Transverse colon (tissue), 4 donors: ENCODE data around the gene KBTBD4. TPM values are rescaled to one million over a fixed set of nuclear protein-coding genes. Genes with fewer than 3 reads are reported as not detected.
A peak's percentile ranks its signal among the peaks of the same experiment; 100 is the strongest.
"Not testable (repeated sequence)": the region's sequence is repeated elsewhere in the genome, so short reads cannot be mapped to it uniquely, and the experiment has no call there.

Source experiments
- DNase-seq: peaks from one replicate; pipeline ENCODE4 v3.0.0-alpha.2; 2019
- H3K27ac ChIP-seq, 4 donors: fragments of 200-600 bp; sonication (generic); 2 replicates each; pipeline ENCODE4 v1.5.1; 2016 to 2018; ENCODE audit warnings: inconsistent platforms in 4 of 4
- H3K27me3 ChIP-seq: fragments of 200-600 bp; sonication (generic); 2 replicates; pipeline ENCODE4 v1.5.1; 2017; ENCODE audit warnings: inconsistent platforms
- H3K36me3 ChIP-seq, 4 donors: fragments of 200-600 bp; sonication (generic); 2 replicates each; pipeline ENCODE4 v1.5.1; 2017 to 2019; ENCODE audit warnings: inconsistent platforms in 4 of 4
- H3K4me1 ChIP-seq, 4 donors: fragments of 200-600 bp; sonication (generic); 2 replicates each; pipeline ENCODE4 v1.5.1; 2017 to 2020; ENCODE audit warnings: inconsistent platforms in 4 of 4
- H3K4me3 ChIP-seq, 4 donors: fragments of 200-600 bp; sonication (generic); 1 replicate in 1 of 4; 2 replicates in 3 of 4; pipeline versions ENCODE4 v1.5.1 to v1.6.1; 2017 to 2019; ENCODE audit warnings: inconsistent platforms in 4 of 4
- H3K9me3 ChIP-seq, 2 donors: fragments of 200-600 bp; sonication (generic); 2 replicates each; pipeline ENCODE4 v1.5.1; 2017 to 2019; ENCODE audit warnings: inconsistent platforms in 2 of 2
- CTCF ChIP-seq, 5 experiments: fragments of 200-600 bp in 3 of 5; fragments of 450-650 bp in 2 of 5; sonication (generic) in 3 of 5; IDR thresholded peaks; 1 replicate in 2 of 5; 2 replicates in 3 of 5; pipeline ENCODE4 v1.5.1; 2016 to 2017; ENCODE audit warnings: antibody characterized with exemption in 5 of 5, inconsistent platforms in 3 of 5, mild to moderate bottlenecking in 2 of 5, moderate library complexity in 1 of 5
- EP300 ChIP-seq: sonication (generic); formaldehyde crosslinking; IDR thresholded peaks from one replicate; pipeline ENCODE4 v1.6.1; 2017; ENCODE audit warnings: antibody characterized with exemption, low read depth
- POLR2A ChIP-seq: fragments of 450-650 bp; IDR thresholded peaks from one replicate; pipeline ENCODE4 v1.6.1; 2016; ENCODE audit warnings: antibody characterized with exemption, mild to moderate bottlenecking, moderate library complexity
- POLR2AphosphoS5 ChIP-seq, 3 donors: sonication (generic); formaldehyde crosslinking; IDR thresholded peaks; one replicate each; pipeline ENCODE4 v1.6.1; 2016; ENCODE audit warnings: antibody characterized with exemption in 3 of 3
- WGBS, 2 donors: methylation state at CpG; one replicate each; pipeline ENCODE4 v1.1.5; 2018; ENCODE audit warnings: low coverage in 1 of 2; 5-methylcytosine and 5-hydroxymethylcytosine counted together
- in situ Hi-C, 4 donors: fragments of 200-750 bp; cut with MboI; loops; one replicate each; pipeline versions ENCODE4 v1.15.0 to v1.15.1; 2017; ENCODE audit warnings: low sequenced_read_pairs in 3 of 4, low pct_ligation_motif_present in 1 of 4, low pct_unique_long_range_greater_than_20kb in 1 of 4
- intact Hi-C: fragments of 100-400 bp; cut with DNase I; formaldehyde crosslinking; loops from one replicate; pipeline ENCODE4 v1.15.1; 2023; ENCODE audit warnings: low total_unique reads
- total RNA-seq, 4 donors: library from RNA; depleted of rRNA; stranded (reverse); fragments of >200 nt; gene quantifications; one replicate each; pipeline ENCODE4 v1.1.0, GENCODE V29; 2016

Gene KBTBD4
- total RNA-seq, 4 donors from 2014 or later: 9.4 to 20.3 (median 16.5) TPM

- no peak for DNase-seq
- H3K9me3 ChIP-seq: no peaks in the 10 kb centered on the region
- no peaks in the 10 kb centered on the region for H3K27me3 ChIP-seq
- TF ChIP-seq POLR2A (no peak), CTCF (IDR thresholded peaks at IDR 0.05) (no peak), POLR2AphosphoS5 (IDR thresholded peaks at IDR 0.05) (no peak), EP300 (no peak)
- H3K27ac ChIP-seq: peak overlapping the region in 3 of 4 donors; percentile 94 to 97 (median 95)
- WGBS, 2 donors: 80 to 82% methylated on average over 7 to 10 of the region's 10 CpGs
- in situ Hi-C loops: loop anchor here in 1 of 4 donors (25.0 kb wide), 1 partner anchor 88 kb away; no protein-coding TSS in a partner anchor
- intact Hi-C loops: no loop called here
- no peaks in the 10 kb centered on the region for H3K36me3 ChIP-seq
- H3K4me3 ChIP-seq: no peak overlapping the region
- peaks cover 19 to 52% (median 22%) of the 10 kb centered on the region in 4 donors for H3K4me1 ChIP-seq
Measured at GRCh38 chr11:47550288-47551047, 28.3 kb downstream of the KBTBD4 start.

GRCh38 chr11:47546274-47546673, 32.5 kb downstream of the KBTBD4 start:
- H3K9me3 ChIP-seq, H3K27ac ChIP-seq, in situ Hi-C loops, H3K4me3 ChIP-seq, intact Hi-C loops, H3K36me3 ChIP-seq, H3K27me3 ChIP-seq, DNase-seq: not testable (repeated sequence)
- WGBS, 2 donors: 76 to 89% methylated on average over 5 to 7 of the region's 7 CpGs
- peaks cover 9 to 63% (median 14%) of the 10 kb centered on the region in 4 donors for H3K4me1 ChIP-seq

- Histone ChIP-seq H3K9me3 (no peaks in the 10 kb centered on the region), H3K36me3 (no peaks in the 10 kb centered on the region), H3K27me3 (no peaks in the 10 kb centered on the region), H3K4me1 (peaks cover 7 to 63% (median 12%) of the 10 kb centered on the region in 4 donors), H3K4me3 (no peak overlapping the region), H3K27ac (no peak overlapping the region)
- DNase-seq: no peak
- in situ Hi-C loops (no loop called here), intact Hi-C loops (no loop called here)
- TF ChIP-seq EP300 (no peak), POLR2AphosphoS5 (IDR thresholded peaks at IDR 0.05) (no peak), CTCF (IDR thresholded peaks at IDR 0.05) (no peak), POLR2A (no peak)
- WGBS, 2 donors: 95 to 100% methylated on average over 2 to 6 of the region's 6 CpGs
Measured at GRCh38 chr11:47545298-47545697, 33.5 kb downstream of the KBTBD4 start.

- in situ Hi-C loops: no loop called here
- WGBS, 2 donors: 89 to 91% methylated on average over 1 to 2 of the region's 2 CpGs
- no peak for DNase-seq
Measured at GRCh38 chr11:47541070-47541469, 37.7 kb downstream of the KBTBD4 start.

More at GRCh38 chr11:47541070-47541469, 37.7 kb downstream of the KBTBD4 start:
- TF ChIP-seq POLR2AphosphoS5 (IDR thresholded peaks at IDR 0.05) (no peak), POLR2A (no peak), CTCF (IDR thresholded peaks at IDR 0.05) (no peak), EP300 (no peak)
- H3K9me3 ChIP-seq: no peaks in the 10 kb centered on the region
- H3K4me3 ChIP-seq: no peak overlapping the region
- intact Hi-C loops: no loop called here
- H3K36me3 ChIP-seq: no peaks in the 10 kb centered on the region
- peaks cover 16 to 70% (median 31%) of the 10 kb centered on the region in 4 donors for H3K4me1 ChIP-seq
- no peak overlapping the region for H3K27ac ChIP-seq
- no peaks in the 10 kb centered on the region for H3K27me3 ChIP-seq
